HG03354 (cell line): Measurements from ENCODE around the gene ATP6V0C.
"Not testable (repeated sequence)": the region's sequence is repeated elsewhere in the genome, so short reads cannot be mapped to it uniquely, and the experiment has no call there.

Source experiments
- ATAC-seq: cut with Tn5 transposase; IDR thresholded peaks from one replicate; pipeline ENCODE4 v1.9.1; 2021; ENCODE audit warnings: mild to moderate bottlenecking; ENCODE audit not compliant: unreplicated experiment, poor library complexity, severe bottlenecking

ATP6V0C gene

GRCh38 chr16:2523801-2524231 lies 10.1 kb downstream of the ATP6V0C start:
- ATAC-seq: no peak

GRCh38 chr16:2524339-2524938 lies 10.7 kb downstream of the ATP6V0C start:
- ATAC-seq: no peak

- no peak for ATAC-seq
Observed at GRCh38 chr16:2526135-2526534, 12.4 kb downstream of the ATP6V0C start.

- no peak for ATAC-seq
Observed at GRCh38 chr16:2527071-2527783, 13.5 kb downstream of the ATP6V0C start.

- no peak for ATAC-seq
Observed at GRCh38 chr16:2527784-2528100, 14.0 kb downstream of the ATP6V0C start.

GRCh38 chr16:2528161-2529060 lies 14.7 kb downstream of the ATP6V0C start:
- ATAC-seq: no peak

- no peak for ATAC-seq
Observed at GRCh38 chr16:2529061-2529931, 15.5 kb downstream of the ATP6V0C start.

GRCh38 chr16:2529961-2530628 lies 16.3 kb downstream of the ATP6V0C start:
- ATAC-seq: no peak

- ATAC-seq: no peak
Observed at GRCh38 chr16:2530629-2531318, 17.0 kb downstream of the ATP6V0C start.

- peak; percentile 2 for ATAC-seq
Observed at GRCh38 chr16:2531371-2531695, 17.6 kb downstream of the ATP6V0C start, which contains the start of gene CEMP1. Gene CEMP1 (minus strand): TSS chr16:2531408. CDS start chr16:2531073, 335 bp downstream.

GRCh38 chr16:2531696-2532493 lies 18.1 kb downstream of the ATP6V0C start:
- peak; percentile 84 for ATAC-seq

- ATAC-seq: no peak
Observed at GRCh38 chr16:2532494-2533141, 18.9 kb downstream of the ATP6V0C start.

GRCh38 chr16:2533142-2533755 lies 19.5 kb downstream of the ATP6V0C start:
- not testable (repeated sequence) for ATAC-seq

- no peak for ATAC-seq
Observed at GRCh38 chr16:2533912-2534311, 20.2 kb downstream of the ATP6V0C start.

GRCh38 chr16:2534335-2534734 lies 20.6 kb downstream of the ATP6V0C start:
- not testable (repeated sequence) for ATAC-seq

- no peak for ATAC-seq
Observed at GRCh38 chr16:2535625-2536013, 21.9 kb downstream of the ATP6V0C start.
